Esophagus squamous epithelium (tissue), 5 donors: Measurements from ENCODE around the gene TIMP2. TPM values are rescaled to one million over a fixed set of nuclear protein-coding genes. Genes with fewer than 3 reads are reported as not detected.

Source experiments
- DNase-seq: peaks from one replicate; lab custom pipeline; 2025; lab: John Stamatoyannopoulos, UW
- H3K27ac ChIP-seq, 4 donors: fragments of 200-600 bp; sonication (generic); one replicate each; pipeline ENCODE4 v1.5.1; 2016 to 2019; ENCODE audit warnings: mild to moderate bottlenecking in 1 of 4
- H3K27me3 ChIP-seq, 4 donors: fragments of 200-600 bp; sonication (generic); 1 replicate in 3 of 4; 2 replicates in 1 of 4; pipeline versions ENCODE4 v1.5.1 to v1.6.0; 2017 to 2021; ENCODE audit warnings: antibody characterized with exemption in 1 of 4
- H3K36me3 ChIP-seq, 3 donors: fragments of 200-600 bp; sonication (generic); one replicate each; pipeline ENCODE4 v1.5.1; 2016 to 2019
- H3K4me1 ChIP-seq, 3 donors: fragments of 200-600 bp; sonication (generic); one replicate each; pipeline ENCODE4 v1.5.1; 2017 to 2019
- H3K4me3 ChIP-seq, 4 donors: fragments of 200-600 bp; sonication (generic); 1 replicate in 3 of 4; 2 replicates in 1 of 4; pipeline ENCODE4 v1.5.1; 2016 to 2019; ENCODE audit warnings: mild to moderate bottlenecking in 2 of 4, moderate library complexity in 1 of 4
- H3K9me3 ChIP-seq, 3 donors: fragments of 200-600 bp; sonication (generic); one replicate each; pipeline ENCODE4 v1.5.1; 2016 to 2019
- CTCF ChIP-seq, 6 experiments: fragments of 450-650 bp in 4 of 6; fragments of 200-600 bp in 2 of 6; sonication (generic) in 2 of 6; IDR thresholded peaks; one replicate each; pipeline ENCODE4 v1.5.1; 2016 to 2019; ENCODE audit warnings: antibody characterized with exemption in 6 of 6, mild to moderate bottlenecking in 4 of 6, moderate library complexity in 4 of 6
- POLR2A ChIP-seq, 4 donors: fragments of 450-650 bp; IDR thresholded peaks; one replicate each; pipeline ENCODE4 v1.6.1; 2017; ENCODE audit warnings: antibody characterized with exemption in 4 of 4, mild to moderate bottlenecking in 4 of 4, moderate library complexity in 3 of 4
- WGBS, 2 donors: methylation state at CpG; one replicate each; pipeline ENCODE4 v1.1.5; 2018; 5-methylcytosine and 5-hydroxymethylcytosine counted together
- intact Hi-C: fragments of 100-400 bp; cut with DNase I; formaldehyde crosslinking; loops from one replicate; pipeline ENCODE4 v1.15.0; 2022
- total RNA-seq, 4 donors: library from RNA; depleted of rRNA; stranded (reverse); fragments of >200 nt; gene quantifications; one replicate each; pipeline ENCODE4 v1.1.0, GENCODE V29; 2016
- donor health status: DM: yes; HTN: yes; CAD: no.

The TIMP2 gene
- total RNA-seq, 4 donors from 2014 or later = 6.1 to 154 (median 28.2) TPM

GRCh38 chr17:78842881-78843565, 82.2 kb downstream of the TIMP2 start:
- Histone ChIP-seq H3K36me3 (peaks cover 0 to 3% (median under 1%) of the 10 kb centered on the region in 3 donors), H3K27me3 (no peaks in the 10 kb centered on the region), H3K4me1 (peaks cover 17 to 27% (median 22%) of the 10 kb centered on the region in 3 donors), H3K9me3 (no peaks in the 10 kb centered on the region), H3K27ac (no peak overlapping the region), H3K4me3 (no peak overlapping the region)
- 52 to 71% methylated on average over 4 to 7 of the region's 10 CpGs for WGBS, 2 donors
- DNase-seq = no peak
- TF ChIP-seq CTCF (IDR thresholded peaks at IDR 0.05) (peak; percentile 43 to 76 (median 56)), POLR2A (IDR thresholded peaks at IDR 0.05) (no peak)
- intact Hi-C loops = no loop called here

- WGBS, 2 donors = 0 to 4% methylated on average over 4 to 7 of the region's 74 CpGs
- intact Hi-C loops = no loop called here
Measured at GRCh38 chr17:78840780-78841611, 84.2 kb downstream of the TIMP2 start, which contains the start of gene USP36. Gene USP36, minus strand, starts transcription at chr17:78840814. Its CDS starts 4,451 bp downstream, at chr17:78836363.

GRCh38 chr17:78840530-78840779, 84.7 kb downstream of the TIMP2 start:
- intact Hi-C loops = no loop called here
- H3K27ac ChIP-seq = peak overlapping the region; percentile 98 to 100 (median 100)
- H3K36me3 ChIP-seq = peaks cover 14 to 29% (median 19%) of the 10 kb centered on the region in 3 donors
- peak overlapping the region; percentile 79 to 98 (median 96) for H3K4me3 ChIP-seq
- no peak for TF ChIP-seq POLR2A (IDR thresholded peaks at IDR 0.05)
- TF ChIP-seq CTCF (IDR thresholded peaks at IDR 0.05) = no peak
- H3K27me3 ChIP-seq = no peaks in the 10 kb centered on the region
- no peaks in the 10 kb centered on the region for H3K9me3 ChIP-seq
- peaks cover 17 to 39% (median 22%) of the 10 kb centered on the region in 3 donors for H3K4me1 ChIP-seq
- no peak for DNase-seq
- no CpG with 5 or more reads among the region's 35 CpGs for WGBS, 2 donors

More at GRCh38 chr17:78840780-78841611, 84.2 kb downstream of the TIMP2 start, which contains the start of gene USP36:
- peaks cover 17 to 39% (median 22%) of the 10 kb centered on the region in 3 donors for H3K4me1 ChIP-seq
- peak within 1 kb of the TSS; percentile 98 to 100 (median 100) for H3K27ac ChIP-seq
- H3K4me3 ChIP-seq = peak within 1 kb of the TSS; percentile 79 to 98 (median 96)
- no peaks in the 10 kb centered on the region for H3K27me3 ChIP-seq
- TF ChIP-seq CTCF (IDR thresholded peaks at IDR 0.05) (peak in 3 of 6 experiments; percentile 16 to 20 (median 19)), POLR2A (IDR thresholded peaks at IDR 0.05) (peak in 3 of 4 donors; percentile 72 to 97 (median 95))
- DNase-seq = peak; percentile 92
- H3K36me3 ChIP-seq = peaks cover 10 to 24% (median 14%) of the 10 kb centered on the region in 3 donors
- H3K9me3 ChIP-seq = no peaks in the 10 kb centered on the region

- H3K9me3 ChIP-seq = no peaks in the 10 kb centered on the region
- intact Hi-C loops = no loop called here
- no peak for TF ChIP-seq POLR2A (IDR thresholded peaks at IDR 0.05)
- no peak for TF ChIP-seq CTCF (IDR thresholded peaks at IDR 0.05)
- no peak for DNase-seq
- peaks cover 19 to 34% (median 24%) of the 10 kb centered on the region in 3 donors for H3K36me3 ChIP-seq
- peak overlapping the region; percentile 79 to 98 (median 96) for H3K4me3 ChIP-seq
- WGBS, 2 donors = 0 to 2% methylated on average over 6 of the region's 73 CpGs
- peaks cover 17 to 39% (median 22%) of the 10 kb centered on the region in 3 donors for H3K4me1 ChIP-seq
- H3K27ac ChIP-seq = peak overlapping the region; percentile 98 to 100 (median 100)
- H3K27me3 ChIP-seq = no peaks in the 10 kb centered on the region
Measured at GRCh38 chr17:78839762-78840529, 85.2 kb downstream of the TIMP2 start.
